Fibroblast of pulmonary artery (primary cell): ENCODE measurements around the gene GAPDHS.
A peak's percentile ranks its signal among the peaks of the same experiment; 100 is the strongest.

Experiments used
- DNase-seq: peaks from one replicate; pipeline ENCODE4 v3.0.0-alpha.2; 2010; ENCODE audit warnings: low read depth
- H3K4me3 ChIP-seq: replicated peaks from 2 replicates; pipeline ENCODE4 v1.5.1; 2011; ENCODE audit warnings: low read depth, mild to moderate bottlenecking, control low read depth, low read length, moderate library complexity
- CTCF ChIP-seq: IDR thresholded peaks from 2 replicates; pipeline ENCODE4 v1.5.1; 2011; ENCODE audit warnings: mild to moderate bottlenecking, control low read depth, low read length, inconsistent platforms; ENCODE audit errors: missing control alignments

The GAPDHS gene

GRCh38 chr19:35516310-35516709 is 16.9 kb upstream of the GAPDHS start:
- no peak for DNase-seq
- no peak for TF ChIP-seq CTCF

GRCh38 chr19:35517342-35517741 is 15.9 kb upstream of the GAPDHS start:
- no peak for DNase-seq
- TF ChIP-seq CTCF: no peak
- H3K4me3 ChIP-seq: no peak overlapping the region

More at GRCh38 chr19:35516310-35516709, 16.9 kb upstream of the GAPDHS start:
- no peak overlapping the region for H3K4me3 ChIP-seq

- TF ChIP-seq CTCF: no peak
- peak; percentile 98 for DNase-seq
- H3K4me3 ChIP-seq: no peak overlapping the region
Measured at GRCh38 chr19:35518313-35518712, 14.9 kb upstream of the GAPDHS start.

- TF ChIP-seq CTCF: no peak
- DNase-seq: peak; percentile 22
- no peak overlapping the region for H3K4me3 ChIP-seq
Measured at GRCh38 chr19:35519291-35519690, 14.0 kb upstream of the GAPDHS start.

- no peak for DNase-seq
- no peak for TF ChIP-seq CTCF
- no peak overlapping the region for H3K4me3 ChIP-seq
Measured at GRCh38 chr19:35521124-35521743, 12.0 kb upstream of the GAPDHS start.

- no peak for TF ChIP-seq CTCF
- DNase-seq: no peak
Measured at GRCh38 chr19:35522745-35523327, 10.4 kb upstream of the GAPDHS start.

More at GRCh38 chr19:35522745-35523327, 10.4 kb upstream of the GAPDHS start:
- no peak overlapping the region for H3K4me3 ChIP-seq
